Cardiac fibroblast (primary cell): ENCODE results near the gene KLHL30.

Experiments
- DNase-seq, 2 donors: peaks; one replicate each; pipeline versions ENCODE4 v3.0.0 to v3.0.0-alpha.2; 2010; ENCODE audit warnings: low read depth in 2 of 2
- H3K4me3 ChIP-seq, 2 donors: replicated peaks in 1 of 2; 1 replicate in 1 of 2; 2 replicates in 1 of 2; pipeline ENCODE4 v1.5.1; 2011; ENCODE audit warnings: low read depth in 2 of 2, low read length in 2 of 2, mild to moderate bottlenecking in 2 of 2, moderate library complexity in 1 of 2
- TF ChIP-seq, protein P1 (sequence below): IDR thresholded peaks from one replicate; pipeline ENCODE4 v1.5.1; 2011; ENCODE audit warnings: low read depth, mild to moderate bottlenecking, low read length, inconsistent platforms

KLHL30 gene

DNA sequence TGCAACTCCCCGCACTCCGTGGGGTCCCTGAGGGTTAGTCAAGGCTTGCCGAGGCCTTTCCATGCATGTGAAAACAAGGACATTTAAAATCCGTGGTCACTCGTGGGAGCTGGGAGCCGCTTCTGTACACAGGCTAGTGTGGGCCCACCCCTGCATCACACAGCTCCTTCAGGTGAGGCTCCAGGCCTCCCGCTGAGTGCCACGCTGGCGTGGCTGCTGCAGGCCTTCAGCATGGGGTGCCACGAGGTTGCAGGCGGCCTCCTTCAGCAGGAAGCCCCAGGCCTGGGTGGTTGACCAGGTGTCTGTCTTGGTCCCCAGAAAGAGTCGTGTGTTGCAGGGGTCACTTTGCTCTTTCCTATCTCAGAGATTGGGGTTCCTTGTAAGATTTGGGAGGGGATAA lies 6.6 kb downstream of the KLHL30 start:
- DNase-seq = no peak
- H3K4me3 ChIP-seq = no peak overlapping the region
- TF ChIP-seq, protein P1, sequence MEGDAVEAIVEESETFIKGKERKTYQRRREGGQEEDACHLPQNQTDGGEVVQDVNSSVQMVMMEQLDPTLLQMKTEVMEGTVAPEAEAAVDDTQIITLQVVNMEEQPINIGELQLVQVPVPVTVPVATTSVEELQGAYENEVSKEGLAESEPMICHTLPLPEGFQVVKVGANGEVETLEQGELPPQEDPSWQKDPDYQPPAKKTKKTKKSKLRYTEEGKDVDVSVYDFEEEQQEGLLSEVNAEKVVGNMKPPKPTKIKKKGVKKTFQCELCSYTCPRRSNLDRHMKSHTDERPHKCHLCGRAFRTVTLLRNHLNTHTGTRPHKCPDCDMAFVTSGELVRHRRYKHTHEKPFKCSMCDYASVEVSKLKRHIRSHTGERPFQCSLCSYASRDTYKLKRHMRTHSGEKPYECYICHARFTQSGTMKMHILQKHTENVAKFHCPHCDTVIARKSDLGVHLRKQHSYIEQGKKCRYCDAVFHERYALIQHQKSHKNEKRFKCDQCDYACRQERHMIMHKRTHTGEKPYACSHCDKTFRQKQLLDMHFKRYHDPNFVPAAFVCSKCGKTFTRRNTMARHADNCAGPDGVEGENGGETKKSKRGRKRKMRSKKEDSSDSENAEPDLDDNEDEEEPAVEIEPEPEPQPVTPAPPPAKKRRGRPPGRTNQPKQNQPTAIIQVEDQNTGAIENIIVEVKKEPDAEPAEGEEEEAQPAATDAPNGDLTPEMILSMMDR = no peak

DNA sequence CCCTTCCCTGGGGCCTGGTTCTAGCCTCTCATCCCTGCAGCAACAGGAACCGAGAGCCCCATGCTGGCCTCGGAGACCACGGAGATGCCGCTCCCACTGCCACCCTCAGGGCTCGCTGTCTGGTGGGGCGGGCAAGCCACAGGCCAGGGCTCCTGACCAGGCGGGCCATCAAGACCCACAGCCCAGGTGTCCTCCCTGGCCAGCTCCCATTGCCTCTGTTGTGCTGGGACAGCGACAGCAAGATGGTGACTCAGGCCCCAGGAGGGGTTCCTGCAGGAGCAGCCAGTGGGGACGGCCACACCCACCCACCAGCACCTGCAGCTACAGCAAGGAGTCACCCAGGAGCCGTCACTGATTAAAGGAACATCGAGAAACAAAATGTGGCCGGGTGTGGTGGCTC lies 7.4 kb downstream of the KLHL30 start:
- no peak overlapping the region for H3K4me3 ChIP-seq
- TF ChIP-seq, protein P1 = no peak
- DNase-seq = no peak

DNA sequence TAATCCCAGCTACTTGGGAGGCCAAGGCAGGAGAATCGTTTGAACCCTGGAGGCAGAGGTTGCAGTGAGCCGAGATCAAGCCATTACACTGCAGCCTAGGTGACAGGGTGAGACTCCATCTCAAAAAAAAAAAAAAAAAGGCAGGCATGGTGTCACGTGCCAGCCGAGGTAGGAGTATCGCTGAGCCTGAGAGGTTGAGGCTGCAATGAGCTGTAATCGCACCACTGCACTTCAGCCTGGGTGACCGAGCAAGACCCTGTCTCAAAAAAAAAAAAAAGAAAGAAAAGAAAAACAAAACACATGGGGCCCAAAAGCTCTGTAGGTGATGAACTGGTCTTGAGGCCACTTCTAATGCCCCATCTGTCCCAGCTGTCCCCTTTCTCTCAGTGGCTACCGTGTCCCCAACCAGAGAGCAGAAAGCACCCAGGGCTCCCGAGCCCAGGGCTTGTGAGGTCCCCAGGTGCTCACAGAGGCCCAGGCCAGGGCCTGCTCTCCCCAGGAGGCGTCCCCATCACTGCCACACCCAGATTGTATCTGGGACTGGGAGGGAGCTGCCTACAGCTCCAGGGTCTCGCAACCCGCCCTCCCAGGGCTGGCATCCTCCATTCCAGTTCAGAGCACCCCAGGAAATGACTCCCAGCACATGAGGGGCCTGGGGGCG lies 8.5 kb downstream of the KLHL30 start:
- DNase-seq = no peak
- H3K4me3 ChIP-seq = no peak overlapping the region
- TF ChIP-seq, protein P1 = no peak

DNA sequence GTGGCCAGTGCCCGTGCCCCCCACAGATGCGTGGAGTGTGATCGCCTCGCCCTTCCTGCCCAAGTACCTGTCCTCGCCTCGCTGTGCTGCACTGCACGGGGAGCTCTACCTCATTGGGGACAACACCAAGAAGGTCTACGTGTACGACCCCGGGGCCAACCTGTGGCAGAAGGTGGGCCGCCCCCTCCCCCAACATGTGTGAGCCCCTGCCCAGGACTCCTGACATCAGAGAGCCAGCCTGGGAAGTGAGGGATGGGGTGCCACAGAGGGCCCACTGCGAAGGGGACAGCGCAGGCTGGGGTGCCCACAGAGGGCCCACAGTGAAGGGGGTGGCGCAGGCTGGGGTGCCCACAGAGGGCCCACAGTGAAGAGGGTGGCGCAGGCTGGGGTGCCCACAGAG lies 10.5 kb downstream of the KLHL30 start:
- no peak overlapping the region for H3K4me3 ChIP-seq
- DNase-seq = no peak
- TF ChIP-seq, protein P1 = no peak

DNA sequence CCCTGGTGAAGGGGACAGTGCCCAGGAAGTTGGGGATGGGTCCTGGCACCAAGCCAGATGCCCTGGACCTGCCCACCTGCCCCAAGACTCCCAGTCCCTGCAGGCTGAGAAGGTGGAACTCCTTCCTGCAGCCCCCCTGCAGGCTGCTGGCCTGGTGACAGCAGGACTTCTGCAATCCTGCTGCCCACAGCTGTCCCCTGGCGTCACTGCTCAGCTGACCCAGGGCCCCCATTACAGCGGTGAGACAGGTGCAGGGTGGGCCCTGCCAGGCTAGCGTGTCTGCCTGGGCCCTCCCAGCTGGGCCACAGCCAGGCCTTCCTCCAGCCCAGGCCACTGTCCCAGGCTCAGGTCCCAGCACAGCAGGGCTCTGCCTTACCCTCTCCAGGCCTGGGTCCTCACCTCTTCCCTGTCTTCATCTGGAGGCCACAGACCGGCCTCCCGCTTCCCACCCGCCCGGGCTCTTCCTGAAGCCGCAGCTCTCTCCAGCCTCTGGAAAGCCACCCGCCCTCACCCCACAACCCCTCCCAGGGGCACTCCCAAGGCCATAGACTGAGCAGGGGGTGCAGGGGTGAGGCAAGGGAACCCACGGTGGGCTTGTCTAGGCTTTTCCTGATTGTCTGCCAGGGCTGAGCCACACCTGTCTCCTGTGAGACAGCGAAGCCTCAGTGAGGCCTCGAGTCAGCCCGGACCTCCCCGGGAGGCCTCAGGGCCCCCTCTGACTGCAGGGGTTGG lies 11.5 kb downstream of the KLHL30 start:
- TF ChIP-seq, protein P1 = no peak
- DNase-seq = no peak

DNA sequence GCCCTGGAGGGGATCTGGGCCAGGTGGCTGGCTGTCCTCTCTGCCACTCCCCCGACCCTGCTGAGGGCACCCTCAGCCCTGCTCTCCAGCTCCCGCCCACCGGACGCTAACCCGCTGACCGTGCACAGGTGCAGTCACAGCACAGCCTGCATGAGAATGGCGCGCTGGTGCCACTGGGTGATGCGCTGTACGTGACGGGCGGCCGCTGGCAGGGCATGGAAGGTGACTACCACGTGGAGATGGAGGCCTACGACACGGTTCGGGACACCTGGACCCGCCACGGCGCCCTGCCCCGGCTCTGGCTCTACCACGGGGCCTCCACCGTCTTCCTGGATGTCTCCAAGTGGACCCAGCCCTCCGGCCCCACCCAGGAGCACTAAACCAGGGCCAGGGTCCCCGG lies 12.2 kb downstream of the KLHL30 start:
- TF ChIP-seq, protein P1 = no peak
- DNase-seq = no peak
- H3K4me3 ChIP-seq = no peak overlapping the region

More for the DNA sequence above, 11.5 kb downstream of the KLHL30 start:
- no peak overlapping the region for H3K4me3 ChIP-seq
